Esophagus squamous epithelium (tissue), 5 donors: ENCODE measurements around the gene DCBLD1. TPM values are rescaled to one million over a fixed set of nuclear protein-coding genes. Genes with fewer than 3 reads are reported as not detected.

Source experiments
- DNase-seq: peaks from one replicate; lab custom pipeline; 2025; lab: John Stamatoyannopoulos, UW
- H3K27ac ChIP-seq, 4 donors: fragments of 200-600 bp; sonication (generic); one replicate each; pipeline ENCODE4 v1.5.1; 2016 to 2019; ENCODE audit warnings: mild to moderate bottlenecking in 1 of 4
- H3K27me3 ChIP-seq, 4 donors: fragments of 200-600 bp; sonication (generic); 1 replicate in 3 of 4; 2 replicates in 1 of 4; pipeline versions ENCODE4 v1.5.1 to v1.6.0; 2017 to 2021; ENCODE audit warnings: antibody characterized with exemption in 1 of 4
- H3K36me3 ChIP-seq, 3 donors: fragments of 200-600 bp; sonication (generic); one replicate each; pipeline ENCODE4 v1.5.1; 2016 to 2019
- H3K4me1 ChIP-seq, 3 donors: fragments of 200-600 bp; sonication (generic); one replicate each; pipeline ENCODE4 v1.5.1; 2017 to 2019
- H3K4me3 ChIP-seq, 4 donors: fragments of 200-600 bp; sonication (generic); 1 replicate in 3 of 4; 2 replicates in 1 of 4; pipeline ENCODE4 v1.5.1; 2016 to 2019; ENCODE audit warnings: mild to moderate bottlenecking in 2 of 4, moderate library complexity in 1 of 4
- H3K9me3 ChIP-seq, 3 donors: fragments of 200-600 bp; sonication (generic); one replicate each; pipeline ENCODE4 v1.5.1; 2016 to 2019
- CTCF ChIP-seq, 6 experiments: fragments of 450-650 bp in 4 of 6; fragments of 200-600 bp in 2 of 6; sonication (generic) in 2 of 6; IDR thresholded peaks; one replicate each; pipeline ENCODE4 v1.5.1; 2016 to 2019; ENCODE audit warnings: antibody characterized with exemption in 6 of 6, mild to moderate bottlenecking in 4 of 6, moderate library complexity in 4 of 6
- POLR2A ChIP-seq, 4 donors: fragments of 450-650 bp; IDR thresholded peaks; one replicate each; pipeline ENCODE4 v1.6.1; 2017; ENCODE audit warnings: antibody characterized with exemption in 4 of 4, mild to moderate bottlenecking in 4 of 4, moderate library complexity in 3 of 4
- whole genome bisulfite sequencing, 2 donors: methylation state at CpG; one replicate each; pipeline ENCODE4 v1.1.5; 2018; 5-methylcytosine and 5-hydroxymethylcytosine counted together
- intact Hi-C: fragments of 100-400 bp; cut with DNase I; formaldehyde crosslinking; loops from one replicate; pipeline ENCODE4 v1.15.0; 2022
- small RNA-seq, 4 donors: library from RNA; depleted of rRNA; stranded (forward); fragments of <200 nt; gene quantifications; one replicate each; pipeline ENCODE3, GENCODE V24; 2016
- total RNA-seq, 4 donors: library from RNA; depleted of rRNA; stranded (reverse); fragments of >200 nt; gene quantifications; one replicate each; pipeline ENCODE4 v1.1.0, GENCODE V29; 2016
- donor health status: DM: yes; HTN: yes; CAD: no.

Gene DCBLD1
- total RNA-seq, 4 donors from 2014 or later, result 6.7 to 19.1 (median 10.8) TPM

GRCh38 chr6:117592983-117593759, 110.7 kb downstream of the DCBLD1 start:
- Histone ChIP-seq H3K27me3 (no peaks in the 10 kb centered on the region), H3K4me3 (no peak overlapping the region), H3K9me3 (no peaks in the 10 kb centered on the region), H3K27ac (no peak overlapping the region), H3K36me3 (peaks cover 0 to 43% (median 0%) of the 10 kb centered on the region in 3 donors), H3K4me1 (peaks cover 0 to 13% (median 0%) of the 10 kb centered on the region in 3 donors)
- intact Hi-C loops, result no loop called here
- WGBS, 2 donors, result 68 to 81% methylated on average over 3 of the region's 3 CpGs
- TF ChIP-seq CTCF (IDR thresholded peaks at IDR 0.05), result no peak
- no peak for TF ChIP-seq POLR2A (IDR thresholded peaks at IDR 0.05)
- DNase-seq, result no peak

GRCh38 chr6:117595099-117595923, 112.8 kb downstream of the DCBLD1 start:
- whole genome bisulfite sequencing, 2 donors, result 97 to 100% methylated on average over 2 of the region's 2 CpGs

GRCh38 chr6:117597755-117598154, 115.3 kb downstream of the DCBLD1 start:
- intact Hi-C loops, result no loop called here
- DNase-seq, result no peak
- Histone ChIP-seq H3K27ac (no peak overlapping the region), H3K27me3 (no peaks in the 10 kb centered on the region), H3K9me3 (no peaks in the 10 kb centered on the region), H3K4me3 (no peak overlapping the region), H3K36me3 (peaks cover 0 to 24% (median 0%) of the 10 kb centered on the region in 3 donors), H3K4me1 (peaks cover 0 to 46% (median 18%) of the 10 kb centered on the region in 3 donors)
- TF ChIP-seq CTCF (IDR thresholded peaks at IDR 0.05) (no peak), POLR2A (IDR thresholded peaks at IDR 0.05) (no peak)
- WGBS, 2 donors, result 100% methylated on average over 2 of the region's 2 CpGs

More at GRCh38 chr6:117595099-117595923, 112.8 kb downstream of the DCBLD1 start:
- no peak for TF ChIP-seq POLR2A (IDR thresholded peaks at IDR 0.05)
- TF ChIP-seq CTCF (IDR thresholded peaks at IDR 0.05), result no peak
- Histone ChIP-seq H3K27ac (no peak overlapping the region), H3K36me3 (peaks cover 0 to 31% (median 0%) of the 10 kb centered on the region in 3 donors), H3K4me1 (peaks cover 0 to 33% (median 13%) of the 10 kb centered on the region in 3 donors), H3K9me3 (no peaks in the 10 kb centered on the region), H3K27me3 (no peaks in the 10 kb centered on the region), H3K4me3 (no peak overlapping the region)
- intact Hi-C loops, result no loop called here
- no peak for DNase-seq

Small RNA genes within 50 kb of the gene (small RNA-seq; reads per million reads assigned to genes)
- 0 reads per million in 4 donors for gene RNU6-253P

Other genes with a start within 250 kb of the DCBLD1 start
- not detected for gene VGLL2, start 217.1 kb upstream of the DCBLD1 start, total RNA-seq
- gene ROS1, start 56.7 kb upstream of the DCBLD1 start, total RNA-seq, result not detected
- gene GOPC, start 119.8 kb downstream of the DCBLD1 start, total RNA-seq, result 10 to 100 TPM; 11.0 to 22.9 (median 16.7) TPM
- gene NUS1, start 192.8 kb downstream of the DCBLD1 start, total RNA-seq, result 10 to 100 TPM; 10.4 to 29.3 (median 17.3) TPM